Measurements from ENCODE around the gene SEMA5A. TPM values are rescaled to one million over a fixed set of nuclear protein-coding genes. Genes with fewer than 3 reads are reported as not detected.

The SEMA5A gene
- total and polyA plus RNA-seq, 7 donors, result 0.24 to 3.9 (median 0.66) TPM

- no peaks in the 10 kb centered on the region for H3K4me1 ChIP-seq
- intact Hi-C loops (cut with DNase I), result no loop called here
- H3K4me3 ChIP-seq, result no peak overlapping the region
- H3K36me3 ChIP-seq (ENCODE audit: insufficient read depth in 1 of 2, low read depth in 1 of 2), result no peaks in the 10 kb centered on the region
- H3K27me3 ChIP-seq (ENCODE audit: insufficient read depth in 3 of 3, low read length in 2 of 3), result no peaks in the 10 kb centered on the region
- no peaks in the 10 kb centered on the region for H3K9me3 ChIP-seq
- TF ChIP-seq CTCF (IDR thresholded peaks at IDR 0.05), result no peak
- no peak for DNase-seq
- no peak for ATAC-seq
- H3K27ac ChIP-seq, result no peak overlapping the region
Observed at GRCh38 chr5:9431151-9431495, 114.8 kb downstream of the SEMA5A start.

- H3K36me3 ChIP-seq (ENCODE audit: insufficient read depth in 1 of 2, low read depth in 1 of 2), result no peaks in the 10 kb centered on the region
- H3K9me3 ChIP-seq, result no peaks in the 10 kb centered on the region
- 72 to 96% (median 82%) methylated on average over 2 of the region's 2 CpGs for WGBS, 3 donors
- DNase-seq (no peak), ATAC-seq (no peak)
- H3K27ac ChIP-seq, result no peak overlapping the region
- no peak overlapping the region for H3K4me3 ChIP-seq
- intact Hi-C loops (cut with DNase I), result no loop called here
- H3K27me3 ChIP-seq (ENCODE audit: insufficient read depth in 3 of 3, low read length in 2 of 3), result no peaks in the 10 kb centered on the region
- no peaks in the 10 kb centered on the region for H3K4me1 ChIP-seq
- TF ChIP-seq CTCF (IDR thresholded peaks at IDR 0.05), result no peak
Observed at GRCh38 chr5:9430306-9430705, 115.6 kb downstream of the SEMA5A start.

- ATAC-seq (no peak), DNase-seq (no peak)
- Histone ChIP-seq H3K4me1 (no peaks in the 10 kb centered on the region), H3K27me3 (ENCODE audit: insufficient read depth in 3 of 3, low read length in 2 of 3) (no peaks in the 10 kb centered on the region), H3K4me3 (no peak overlapping the region), H3K36me3 (ENCODE audit: insufficient read depth in 1 of 2, low read depth in 1 of 2) (no peaks in the 10 kb centered on the region), H3K9me3 (no peaks in the 10 kb centered on the region), H3K27ac (no peak overlapping the region)
- WGBS, 3 donors, result 78 to 83% (median 82%) methylated on average over 8 of the region's 8 CpGs
- no peak for TF ChIP-seq CTCF (IDR thresholded peaks at IDR 0.05)
- intact Hi-C loops (cut with DNase I), result no loop called here
Observed at GRCh38 chr5:9429691-9430215, 116.1 kb downstream of the SEMA5A start.

- Histone ChIP-seq H3K36me3 (ENCODE audit: insufficient read depth in 1 of 2, low read depth in 1 of 2) (no peaks in the 10 kb centered on the region), H3K4me3 (no peak overlapping the region), H3K9me3 (no peaks in the 10 kb centered on the region), H3K4me1 (no peaks in the 10 kb centered on the region), H3K27me3 (ENCODE audit: insufficient read depth in 3 of 3, low read length in 2 of 3) (no peaks in the 10 kb centered on the region), H3K27ac (no peak overlapping the region)
- WGBS, 3 donors, result 70 to 76% (median 75%) methylated on average over 4 of the region's 4 CpGs
- no peak for ATAC-seq
- no peak for DNase-seq
- TF ChIP-seq CTCF (IDR thresholded peaks at IDR 0.05), result no peak
- intact Hi-C loops (cut with DNase I), result no loop called here
Observed at GRCh38 chr5:9428272-9428671, 117.6 kb downstream of the SEMA5A start.

GRCh38 chr5:9425710-9426109, 120.2 kb downstream of the SEMA5A start:
- DNase-seq, result no peak
- Histone ChIP-seq H3K4me1 (no peaks in the 10 kb centered on the region), H3K27ac (no peak overlapping the region), H3K9me3 (no peaks in the 10 kb centered on the region), H3K4me3 (no peak overlapping the region), H3K36me3 (ENCODE audit: insufficient read depth in 1 of 2, low read depth in 1 of 2) (no peaks in the 10 kb centered on the region), H3K27me3 (ENCODE audit: insufficient read depth in 3 of 3, low read length in 2 of 3) (no peaks in the 10 kb centered on the region)
- TF ChIP-seq CTCF (IDR thresholded peaks at IDR 0.05), result no peak
- intact Hi-C loops (cut with DNase I), result no loop called here
- no peak for ATAC-seq
